H1 (cell line): ENCODE measurements around the gene SNAP25. TPM values are rescaled to one million over a fixed set of nuclear protein-coding genes. Genes with fewer than 3 reads are reported as not detected.

Source experiments
- CTCF ChIA-PET: fragments of 300-600 bp; sonication (Branson Sonifier 250); formaldehyde crosslinking; loops from one replicate; lab custom pipeline; 2021; ENCODE audit not compliant: partially characterized antibody; lab: Charles Lee
- POLR2A ChIA-PET: fragments of 300-600 bp; sonication (Branson Sonifier 250); formaldehyde crosslinking; loops from one replicate; lab custom pipeline; 2021; ENCODE audit warnings: inconsistent platforms; ENCODE audit not compliant: partially characterized antibody; lab: Charles Lee
- DNase-seq, 2 experiments: peaks; one replicate each; pipeline versions ENCODE4 v3.0.0 to v3.0.0-alpha.2; 2010 to 2022; ENCODE audit warnings: low spot score in 2 of 2, low read depth in 1 of 2, mixed read lengths in 1 of 2
- FAIRE-seq: peaks from 2 replicates; lab custom pipeline; 2011; peaks lifted over from hg19 to GRCh38; lab: Jason Lieb, UNC
- H2AFZ ChIP-seq: 2 replicates; pipeline ENCODE4 v1.8.1; 2012; ENCODE audit warnings: low read length, inconsistent platforms
- H2AK5ac ChIP-seq: 2 replicates; pipeline ENCODE4 v1.6.1; 2013; ENCODE audit warnings: low read depth, low read length
- H2BK120ac ChIP-seq: replicated peaks from 2 replicates; pipeline ENCODE3; 2013; ENCODE audit warnings: low read depth, low read length, inconsistent platforms
- H2BK12ac ChIP-seq: 2 replicates; pipeline ENCODE4 v1.6.1; 2013; ENCODE audit warnings: low read depth, low read length
- H2BK15ac ChIP-seq: 2 replicates; pipeline ENCODE4 v1.6.1; 2013; ENCODE audit warnings: low read length
- H2BK20ac ChIP-seq: 2 replicates; pipeline ENCODE4 v1.6.1; 2013; ENCODE audit warnings: low read length
- H2BK5ac ChIP-seq: 2 replicates; pipeline ENCODE4 v1.6.1; 2013; ENCODE audit warnings: low read depth, low read length
- H3K14ac ChIP-seq: 2 replicates; pipeline ENCODE4 v1.6.1; 2013; ENCODE audit warnings: inconsistent platforms; ENCODE audit not compliant: insufficient read length
- H3K18ac ChIP-seq: 2 replicates; pipeline ENCODE4 v1.6.1; 2013; ENCODE audit warnings: low read length; ENCODE audit errors: extremely low read depth
- H3K23ac ChIP-seq: 2 replicates; pipeline ENCODE4 v1.6.1; 2013; ENCODE audit warnings: inconsistent platforms; ENCODE audit not compliant: insufficient read length
- H3K23me2 ChIP-seq: 2 replicates; pipeline ENCODE4 v1.6.1; 2013; ENCODE audit warnings: low read depth, low read length
- H3K27ac ChIP-seq: 2 replicates; pipeline ENCODE4 v1.6.1; 2011; ENCODE audit warnings: low read depth, low read length, inconsistent platforms
- H3K27me3 ChIP-seq, 4 experiments: replicated peaks in 1 of 4; 1 replicate in 1 of 4; 2 replicates in 3 of 4; pipeline versions ENCODE4 v1.6.1 to v1.8.1; 2011 to 2013; ENCODE audit warnings: low read length in 3 of 4, mild to moderate bottlenecking in 3 of 4, inconsistent platforms in 2 of 4, mixed read lengths in 2 of 4, moderate library complexity in 1 of 4; ENCODE audit not compliant: control insufficient read depth in 3 of 4, insufficient read depth in 3 of 4; ENCODE audit errors: extremely low read depth in 1 of 4
- H3K36me3 ChIP-seq, 4 experiments: 2 replicates each; pipeline versions ENCODE4 v1.6.1 to v1.8.1; 2011 to 2013; ENCODE audit warnings: mild to moderate bottlenecking in 4 of 4, low read length in 3 of 4, moderate library complexity in 2 of 4, control low read depth in 1 of 4, inconsistent platforms in 1 of 4; ENCODE audit not compliant: insufficient read depth in 4 of 4, control insufficient read depth in 2 of 4
- H3K4ac ChIP-seq: replicated peaks from 2 replicates; pipeline ENCODE3; 2013; ENCODE audit warnings: low read length, low read depth, mixed read lengths, inconsistent platforms; ENCODE audit not compliant: insufficient read length
- H3K4me1 ChIP-seq, 4 experiments: replicated peaks in 1 of 4; 1 replicate in 1 of 4; 2 replicates in 3 of 4; pipeline versions ENCODE4 v1.6.1 to v1.8.1; 2011 to 2013; ENCODE audit warnings: low read length in 3 of 4, inconsistent platforms in 2 of 4, mixed read lengths in 1 of 4; ENCODE audit not compliant: insufficient read depth in 4 of 4, control insufficient read depth in 3 of 4
- H3K4me2 ChIP-seq, 2 experiments: 2 replicates each; pipeline versions ENCODE4 v1.6.1 to v1.8.1; 2011 to 2013; ENCODE audit warnings: low read depth in 2 of 2, low read length in 2 of 2, control low read depth in 1 of 2, inconsistent platforms in 1 of 2, mild to moderate bottlenecking in 1 of 2; ENCODE audit not compliant: insufficient read depth in 1 of 2
- H3K4me3 ChIP-seq, 4 experiments: fragments of 200-600, 300-600 bp in 1 of 4; sonication (generic), shearing (Covaris generic), sonication (Bioruptor Twin) in 1 of 4; 2 replicates each; pipeline versions ENCODE4 v1.5.1 to v1.8.1; 2011 to 2016; ENCODE audit warnings: low read length in 4 of 4, low read depth in 3 of 4, control low read depth in 2 of 4, inconsistent platforms in 2 of 4, mild to moderate bottlenecking in 2 of 4, mixed read lengths in 1 of 4, moderate library complexity in 1 of 4; ENCODE audit not compliant: insufficient read depth in 2 of 4; ENCODE audit errors: extremely low read depth in 1 of 4
- H3K56ac ChIP-seq: replicated peaks from 2 replicates; pipeline ENCODE3; 2013; ENCODE audit warnings: low read depth, mild to moderate bottlenecking, mixed read lengths, low read length, inconsistent platforms; ENCODE audit not compliant: insufficient read length
- H3K79me1 ChIP-seq: 2 replicates; pipeline ENCODE4 v1.6.1; 2013; ENCODE audit warnings: low read depth, low read length, control low read depth
- H3K79me2 ChIP-seq, 2 experiments: 2 replicates each; pipeline versions ENCODE4 v1.6.1 to v1.8.1; 2012 to 2013; ENCODE audit warnings: low read length in 2 of 2, mild to moderate bottlenecking in 2 of 2, inconsistent platforms in 1 of 2; ENCODE audit not compliant: insufficient read depth in 2 of 2, control insufficient read depth in 1 of 2
- H3K9ac ChIP-seq, 4 experiments: replicated peaks in 1 of 4; 1 replicate in 1 of 4; 2 replicates in 3 of 4; pipeline versions ENCODE4 v1.6.1 to v1.8.1; 2011 to 2013; ENCODE audit warnings: low read depth in 3 of 4, low read length in 3 of 4, control low read depth in 2 of 4, mild to moderate bottlenecking in 2 of 4, moderate library complexity in 2 of 4, inconsistent platforms in 1 of 4; ENCODE audit errors: extremely low read depth in 1 of 4
- H3K9me3 ChIP-seq, 2 experiments: 2 replicates each; pipeline versions ENCODE4 v1.6.1 to v1.8.1; 2012 to 2013; ENCODE audit warnings: mild to moderate bottlenecking in 2 of 2, moderate library complexity in 2 of 2, control low read depth in 1 of 2, inconsistent platforms in 1 of 2, low read depth in 1 of 2, low read length in 1 of 2, mixed read lengths in 1 of 2; ENCODE audit not compliant: insufficient read depth in 2 of 2
- H4K20me1 ChIP-seq, 2 experiments: replicated peaks in 1 of 2; 2 replicates each; pipeline versions ENCODE3 to v1.8.1; 2011 to 2013; ENCODE audit warnings: inconsistent platforms in 2 of 2, low read length in 2 of 2, mild to moderate bottlenecking in 1 of 2; ENCODE audit not compliant: insufficient read depth in 2 of 2, control insufficient read depth in 1 of 2
- H4K5ac ChIP-seq: 2 replicates; pipeline ENCODE4 v1.6.1; 2013; ENCODE audit warnings: low read length, low read depth, mixed read lengths, inconsistent platforms; ENCODE audit not compliant: insufficient read length
- H4K8ac ChIP-seq: 2 replicates; pipeline ENCODE4 v1.8.0; 2013; ENCODE audit warnings: mild to moderate bottlenecking, moderate library complexity, low read length, inconsistent platforms; ENCODE audit not compliant: insufficient read depth; ENCODE audit errors: extremely low read depth
- H4K91ac ChIP-seq: replicated peaks from 2 replicates; pipeline ENCODE3; 2013; ENCODE audit warnings: low read length, mixed read lengths, inconsistent platforms; ENCODE audit not compliant: insufficient read length
- CBX8 ChIP-seq: fragments of 300-800, 300-1000 bp; sonication (generic); IDR thresholded peaks from 2 replicates; pipeline ENCODE4 v1.7.1; 2016; ENCODE audit warnings: low read depth, low read length, borderline replicate concordance
- EP300 ChIP-seq, 2 experiments: IDR thresholded peaks; 1 replicate in 1 of 2; 2 replicates in 1 of 2; pipeline ENCODE4 v1.6.1; 2011 to 2012; ENCODE audit warnings: low read depth in 2 of 2, low read length in 2 of 2, mild to moderate bottlenecking in 2 of 2, borderline replicate concordance in 1 of 2, inconsistent platforms in 1 of 2, moderate library complexity in 1 of 2
- EZH2 ChIP-seq: fragments of 200-600 bp; sonication (generic); IDR thresholded peaks from 2 replicates; pipeline ENCODE4 v1.7.1; 2012; ENCODE audit warnings: low read depth, mild to moderate bottlenecking, moderate library complexity, low read length, inconsistent platforms; ENCODE audit not compliant: severe bottlenecking
- KDM4A ChIP-seq: IDR thresholded peaks from one replicate; pipeline ENCODE4 v1.7.1; 2012; ENCODE audit warnings: low read depth, mild to moderate bottlenecking, moderate library complexity, low read length, inconsistent platforms; ENCODE audit not compliant: severe bottlenecking
- POLR2A ChIP-seq, 2 experiments: IDR thresholded peaks; 1 replicate in 1 of 2; 2 replicates in 1 of 2; pipeline ENCODE4 v1.6.1; 2011; ENCODE audit warnings: low read depth in 2 of 2, low read length in 2 of 2, mild to moderate bottlenecking in 2 of 2; ENCODE audit errors: control extremely low read depth in 1 of 2
- POU5F1 ChIP-seq: IDR thresholded peaks from 2 replicates; pipeline ENCODE4 v1.6.1; 2011; ENCODE audit warnings: low read depth, mild to moderate bottlenecking, low read length, moderate library complexity
- RAD21 ChIP-seq, 2 experiments: IDR thresholded peaks in 1 of 2; conservative IDR thresholded peaks in 1 of 2; 2 replicates each; pipeline ENCODE4 v1.6.1; 2011; ENCODE audit warnings: low read depth in 2 of 2, low read length in 2 of 2, improper control_type of control experiment in 1 of 2, inconsistent platforms in 1 of 2, mild to moderate bottlenecking in 1 of 2, moderate library complexity in 1 of 2
- ZNF274 ChIP-seq: IDR thresholded peaks from 2 replicates; pipeline ENCODE4 v1.7.0; 2012; ENCODE audit warnings: low read length, borderline replicate concordance; ENCODE audit errors: extremely low read depth
- WGBS, 2 experiments: shearing (Covaris generic) in 1 of 2; methylation state at CpG; one replicate each; pipeline versions ENCODE4 v1.1.6 to v1.1.7; 2013 to 2015; ENCODE audit warnings: low lambda C conversion rate in 2 of 2, mixed read lengths in 2 of 2, inconsistent platforms in 1 of 2, low coverage in 1 of 2, missing lambda C conversion rate in 1 of 2; ENCODE audit not compliant: insufficient replicate concordance in 2 of 2, insufficient coverage in 1 of 2, insufficient read length in 1 of 2; ENCODE audit errors: extremely low coverage in 1 of 2, missing lambda C conversion rate in 1 of 2; 5-methylcytosine and 5-hydroxymethylcytosine counted together
- polyA plus RNA-seq, 7 experiments: library from polyadenylated mRNA; depleted of rRNA in 3 of 7; stranded (reverse) in 5 of 7; unstranded in 2 of 7; fragments of >200 nt in 5 of 7; fragments of 200-250 nt in 2 of 7; gene quantifications; 1 replicate in 5 of 7; 2 replicates in 1 of 7; 4 replicates in 1 of 7; pipeline versions ENCODE4 v1.2.1 to v1.2.3, GENCODE V29; 2011 to 2013; ENCODE audit warnings: missing spikeins in 2 of 7, mixed read lengths in 2 of 7
- total RNA-seq: library from RNA; stranded (reverse); fragmentation: NEBNext Ultra II Directional; extraction: Animal tissue kit (Norgen Biotek cat#: 25700); gene quantifications from 2 replicates; pipeline ENCODE4 v1.2.1, GENCODE V29; 2021
- TF ChIP-seq, protein P1 (sequence below), 3 experiments: IDR thresholded peaks; 1 replicate in 2 of 3; 2 replicates in 1 of 3; pipeline versions ENCODE4 v1.5.1 to v1.6.1; 2011; ENCODE audit warnings: low read length in 3 of 3, mild to moderate bottlenecking in 3 of 3, inconsistent platforms in 2 of 3, low read depth in 1 of 3, moderate library complexity in 1 of 3; ENCODE audit not compliant: insufficient read depth in 1 of 3; ENCODE audit errors: control extremely low read depth in 1 of 3
- TF ChIP-seq, protein P2 (sequence below): IDR thresholded peaks from 2 replicates; pipeline ENCODE4 v1.6.1; 2011; ENCODE audit warnings: low read length, improper control_type of control experiment

Gene SNAP25
- total and polyA plus RNA-seq, 2 of the 8 experiments (the other 6 are each of a cell fraction or from before 2014, with no cell fraction given), result 0.51 to 0.52 TPM

DNA sequence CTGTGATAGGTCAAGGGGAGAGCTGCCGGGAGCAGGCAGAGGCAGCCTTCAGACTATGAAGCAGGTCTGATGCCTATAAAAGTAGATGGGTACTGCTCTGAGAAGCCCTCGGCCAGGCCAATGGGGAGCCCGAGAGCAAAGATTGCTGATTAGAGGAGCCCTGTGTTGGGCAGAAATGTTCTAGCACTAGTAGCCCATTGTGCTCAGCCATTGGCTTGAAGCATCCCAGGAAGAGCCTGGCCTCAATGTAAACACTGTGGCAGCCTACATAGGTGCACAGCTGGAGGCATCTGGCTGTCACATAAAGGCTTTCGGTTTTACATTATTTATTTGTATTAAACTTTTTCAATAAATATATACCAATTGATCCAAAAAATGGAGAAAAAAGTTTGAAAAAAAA is 67.7 kb downstream of the SNAP25 start:
- FAIRE-seq, result no peak
- no peak for TF ChIP-seq EZH2
- TF ChIP-seq POU5F1, result no peak
- TF ChIP-seq, protein P1, sequence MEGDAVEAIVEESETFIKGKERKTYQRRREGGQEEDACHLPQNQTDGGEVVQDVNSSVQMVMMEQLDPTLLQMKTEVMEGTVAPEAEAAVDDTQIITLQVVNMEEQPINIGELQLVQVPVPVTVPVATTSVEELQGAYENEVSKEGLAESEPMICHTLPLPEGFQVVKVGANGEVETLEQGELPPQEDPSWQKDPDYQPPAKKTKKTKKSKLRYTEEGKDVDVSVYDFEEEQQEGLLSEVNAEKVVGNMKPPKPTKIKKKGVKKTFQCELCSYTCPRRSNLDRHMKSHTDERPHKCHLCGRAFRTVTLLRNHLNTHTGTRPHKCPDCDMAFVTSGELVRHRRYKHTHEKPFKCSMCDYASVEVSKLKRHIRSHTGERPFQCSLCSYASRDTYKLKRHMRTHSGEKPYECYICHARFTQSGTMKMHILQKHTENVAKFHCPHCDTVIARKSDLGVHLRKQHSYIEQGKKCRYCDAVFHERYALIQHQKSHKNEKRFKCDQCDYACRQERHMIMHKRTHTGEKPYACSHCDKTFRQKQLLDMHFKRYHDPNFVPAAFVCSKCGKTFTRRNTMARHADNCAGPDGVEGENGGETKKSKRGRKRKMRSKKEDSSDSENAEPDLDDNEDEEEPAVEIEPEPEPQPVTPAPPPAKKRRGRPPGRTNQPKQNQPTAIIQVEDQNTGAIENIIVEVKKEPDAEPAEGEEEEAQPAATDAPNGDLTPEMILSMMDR (IDR thresholded peaks at IDR 0.05; ENCODE audit: control extremely low read depth in 1 of 3, insufficient read depth in 1 of 3, low read depth in 1 of 3, low read length in 3 of 3), result no peak
- TF ChIP-seq EP300 (IDR thresholded peaks at IDR 0.05; ENCODE audit: borderline replicate concordance in 1 of 2, low read depth in 2 of 2, low read length in 2 of 2), result no peak
- no peak for TF ChIP-seq ZNF274
- no peak for TF ChIP-seq RAD21 (IDR thresholded peaks at IDR 0.05 in 1 of 2, conservative IDR thresholded peaks at IDR 0.05 in 1 of 2; ENCODE audit: low read depth in 2 of 2, low read length in 2 of 2)
- no peak for TF ChIP-seq KDM4A
- no peak for TF ChIP-seq POLR2A (IDR thresholded peaks at IDR 0.05; ENCODE audit: control extremely low read depth in 1 of 2, low read depth in 2 of 2, low read length in 2 of 2)
- no peak for TF ChIP-seq CBX8
- TF ChIP-seq, protein P2, sequence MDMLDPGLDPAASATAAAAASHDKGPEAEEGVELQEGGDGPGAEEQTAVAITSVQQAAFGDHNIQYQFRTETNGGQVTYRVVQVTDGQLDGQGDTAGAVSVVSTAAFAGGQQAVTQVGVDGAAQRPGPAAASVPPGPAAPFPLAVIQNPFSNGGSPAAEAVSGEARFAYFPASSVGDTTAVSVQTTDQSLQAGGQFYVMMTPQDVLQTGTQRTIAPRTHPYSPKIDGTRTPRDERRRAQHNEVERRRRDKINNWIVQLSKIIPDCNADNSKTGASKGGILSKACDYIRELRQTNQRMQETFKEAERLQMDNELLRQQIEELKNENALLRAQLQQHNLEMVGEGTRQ, result no peak

More for the DNA sequence above, 67.7 kb downstream of the SNAP25 start:
- no peak for DNase-seq
- no peak overlapping the region for H4K8ac ChIP-seq
- H3K79me1 ChIP-seq, result no peaks in the 10 kb centered on the region
- H2BK5ac ChIP-seq, result no peak overlapping the region
- H4K5ac ChIP-seq, result no peak overlapping the region
- no peak overlapping the region for H4K91ac ChIP-seq
- H2AFZ ChIP-seq, result no peak overlapping the region
- H3K4ac ChIP-seq, result no peak overlapping the region
- H3K36me3 ChIP-seq, result no peaks in the 10 kb centered on the region
- WGBS, 2 experiments, result 85% methylated on average over 4 of the region's 4 CpGs; no CpG with 5 or more reads in 1 of the 2 experiments
- H2BK15ac ChIP-seq, result no peak overlapping the region
- no peaks in the 10 kb centered on the region for H4K20me1 ChIP-seq
- H3K9ac ChIP-seq, result no peak overlapping the region
- H2AK5ac ChIP-seq, result no peak overlapping the region
- H2BK120ac ChIP-seq, result no peak overlapping the region
- H3K23me2 ChIP-seq, result no peaks in the 10 kb centered on the region
- H3K27ac ChIP-seq, result no peak overlapping the region
- no peaks in the 10 kb centered on the region for H3K27me3 ChIP-seq
- no peak overlapping the region for H3K4me3 ChIP-seq
- peaks cover 0 to 9% (median 0%) of the 10 kb centered on the region in 4 experiments; a peak in 3 of 7 replicates for H3K4me1 ChIP-seq
- H3K18ac ChIP-seq, result no peak overlapping the region
- no peaks in the 10 kb centered on the region for H3K79me2 ChIP-seq
- no peak overlapping the region for H3K23ac ChIP-seq
- no peak overlapping the region for H3K14ac ChIP-seq
- ChIA-PET CTCF (no interaction called here), POLR2A (no interaction called here)
- H3K9me3 ChIP-seq, result no peaks in the 10 kb centered on the region
- no peak overlapping the region for H3K4me2 ChIP-seq
- no peak overlapping the region for H3K56ac ChIP-seq
- no peak overlapping the region for H2BK12ac ChIP-seq
- H2BK20ac ChIP-seq, result no peak overlapping the region
